LNCaP clone FGC (cell line): ENCODE data around the gene PKN1.

Experiments
- DNase-seq: peaks from one replicate; pipeline ENCODE4 v3.0.0-alpha.2; 2011; ENCODE audit warnings: low read depth
- H3K4me3 ChIP-seq: 2 replicates; pipeline ENCODE4 v1.5.1; 2011; ENCODE audit warnings: mild to moderate bottlenecking, low read depth, low read length, control low read depth
- CTCF ChIP-seq: IDR thresholded peaks from 2 replicates; pipeline ENCODE4 v1.5.1; 2012; ENCODE audit warnings: mild to moderate bottlenecking; ENCODE audit not compliant: control insufficient read depth, insufficient read depth; ENCODE audit errors: extremely low read depth

Gene PKN1

GRCh38 chr19:14474827-14475226 is 41.7 kb downstream of the PKN1 start:
- no peak overlapping the region for H3K4me3 ChIP-seq
- no peak for DNase-seq
- TF ChIP-seq CTCF: no peak

GRCh38 chr19:14475251-14476073 is 42.4 kb downstream of the PKN1 start, which contains the start of gene PTGER1:
Gene PTGER1 (minus strand): TSS chr19:14475354. CDS start chr19:14474320, 1,034 bp downstream.
- H3K4me3 ChIP-seq: no peak within 1 kb of the TSS
- TF ChIP-seq CTCF: no peak
- DNase-seq: no peak

- no peak overlapping the region for H3K4me3 ChIP-seq
- TF ChIP-seq CTCF: no peak
- no peak for DNase-seq
Measured at GRCh38 chr19:14476327-14476672, 43.2 kb downstream of the PKN1 start.

- DNase-seq: no peak
- H3K4me3 ChIP-seq: no peak overlapping the region
- TF ChIP-seq CTCF: no peak
Measured at GRCh38 chr19:14476673-14477401, 43.7 kb downstream of the PKN1 start.

GRCh38 chr19:14477418-14478112 is 44.5 kb downstream of the PKN1 start:
- no peak overlapping the region for H3K4me3 ChIP-seq
- no peak for TF ChIP-seq CTCF
- DNase-seq: no peak

- DNase-seq: no peak
- TF ChIP-seq CTCF: no peak
- no peak overlapping the region for H3K4me3 ChIP-seq
Measured at GRCh38 chr19:14478113-14478545, 45.0 kb downstream of the PKN1 start.
